HepG2 (cell line): ENCODE measurements around the gene FAM222A. TPM values are rescaled to one million over a fixed set of nuclear protein-coding genes. Genes with fewer than 3 reads are reported as not detected.

Experiments
- ATAC-seq: fragments of 200-7000 bp; cut with Tn5 transposase; 3 replicates; pipeline ENCODE4 v1.9.1; 2020; ENCODE audit warnings: mild to moderate bottlenecking, moderate library complexity
- BruUV-seq: library from RNA; stranded (reverse); fragments of 400-500 nt; replicated peaks from 2 replicates; lab custom pipeline; 2021; lab: Mats Ljungman, UMichigan
- CTCF ChIA-PET: fragments of 300-600 bp; formaldehyde crosslinking; extraction: SDS; loops from one replicate; lab custom pipeline; 2021; ENCODE audit warnings: low total read pairs, inconsistent platforms, low intra/inter-chr PET ratio; lab: Yijun Ruan, JAX
- POLR2A ChIA-PET: fragments of 350-600 bp; sonication (Branson Sonifier 250); formaldehyde crosslinking; loops from one replicate; lab custom pipeline; 2020; ENCODE audit warnings: antibody characterized with exemption, inconsistent platforms; lab: Yijun Ruan, JAX
- DNase-seq: peaks from one replicate; pipeline ENCODE4 v3.0.0-alpha.2; 2015; ENCODE audit warnings: low spot score
- FAIRE-seq: peaks from 3 replicates; lab custom pipeline; 2011; peaks lifted over from hg19 to GRCh38; lab: Jason Lieb, UNC
- H2AFZ ChIP-seq: one replicate; pipeline ENCODE4 v1.6.1; 2011; ENCODE audit warnings: low read length, inconsistent platforms
- H3K27ac ChIP-seq: fragments of 300-600 bp; 3 replicates; pipeline ENCODE4 v1.8.0; 2011; ENCODE audit warnings: mixed run types, mild to moderate bottlenecking, mixed read lengths, low read length, inconsistent platforms; ENCODE audit not compliant: insufficient read depth; ENCODE audit errors: extremely low read length
- H3K27me3 ChIP-seq, 2 experiments: fragments of 200-600 bp in 1 of 2; 2 replicates in 1 of 2; 3 replicates in 1 of 2; pipeline versions ENCODE4 v1.6.0 to v1.8.0; 2011; ENCODE audit warnings: low read length in 2 of 2, mild to moderate bottlenecking in 2 of 2, moderate library complexity in 2 of 2, inconsistent platforms in 1 of 2; ENCODE audit not compliant: insufficient read depth in 2 of 2, control insufficient read depth in 1 of 2
- H3K36me3 ChIP-seq, 2 experiments: fragments of 200-600 bp in 1 of 2; replicated peaks in 1 of 2; 2 replicates in 1 of 2; 3 replicates in 1 of 2; pipeline versions ENCODE4 v1.5.1 to v1.8.0; 2011; ENCODE audit warnings: low read length in 2 of 2, inconsistent platforms in 1 of 2; ENCODE audit not compliant: insufficient read depth in 2 of 2, control insufficient read depth in 1 of 2
- H3K4me1 ChIP-seq: 2 replicates; pipeline ENCODE4 v1.5.1; 2012; ENCODE audit warnings: low read length, inconsistent platforms; ENCODE audit not compliant: insufficient read depth
- H3K4me2 ChIP-seq: 2 replicates; pipeline ENCODE4 v1.6.0; 2011; ENCODE audit warnings: low read depth, low read length, inconsistent platforms
- H3K4me3 ChIP-seq, 3 experiments: fragments of 200-600 bp in 1 of 3; sonication (generic), shearing (Covaris generic) in 1 of 3; replicated peaks in 1 of 3; 2 replicates each; pipeline ENCODE4 v1.5.1; 2011 to 2016; ENCODE audit warnings: low read length in 3 of 3, inconsistent platforms in 2 of 3, low read depth in 2 of 3, mild to moderate bottlenecking in 2 of 3, control low read depth in 1 of 3, mixed read lengths in 1 of 3; ENCODE audit not compliant: insufficient read depth in 1 of 3
- H3K79me2 ChIP-seq: one replicate; pipeline ENCODE4 v1.6.1; 2011; ENCODE audit warnings: low read length, inconsistent platforms; ENCODE audit not compliant: insufficient read depth
- H3K9ac ChIP-seq: 2 replicates; pipeline ENCODE4 v1.6.0; 2011; ENCODE audit warnings: mild to moderate bottlenecking, low read depth, low read length, inconsistent platforms; ENCODE audit not compliant: insufficient read depth
- H3K9me3 ChIP-seq: 2 replicates; pipeline ENCODE4 v1.5.1; 2012; ENCODE audit warnings: mild to moderate bottlenecking, low read length
- H4K20me1 ChIP-seq: 2 replicates; pipeline ENCODE4 v1.6.0; 2011; ENCODE audit warnings: inconsistent platforms, mild to moderate bottlenecking, low read length, moderate library complexity; ENCODE audit not compliant: insufficient read depth
- CENPT ChIP-seq: sonication (generic); formaldehyde crosslinking; IDR thresholded peaks from 2 replicates; pipeline ENCODE4 v1.8.0; 2022; ENCODE audit warnings: low read depth, mild to moderate bottlenecking, moderate library complexity, missing genetic modification reagents
- ETS1 ChIP-seq: sonication (generic); formaldehyde crosslinking; IDR thresholded peaks from 2 replicates; pipeline ENCODE4 v1.4.0; 2020; ENCODE audit warnings: missing genetic modification reagents
- FOXK2 ChIP-seq: fragments of 450-650 bp; IDR thresholded peaks from 2 replicates; pipeline ENCODE4 v1.6.1; 2016
- KAT2B ChIP-seq: fragments of 150-350 bp; IDR thresholded peaks from 2 replicates; pipeline ENCODE4 v1.6.1; 2014; ENCODE audit warnings: low read depth, low read length, borderline replicate concordance
- NR2F6 ChIP-seq, 2 experiments: IDR thresholded peaks; 2 replicates each; pipeline ENCODE4 v1.6.1; 2016; ENCODE audit warnings: antibody characterized with exemption in 1 of 2, mild to moderate bottlenecking in 1 of 2
- SPEN ChIP-seq: sonication (generic); formaldehyde crosslinking; IDR thresholded peaks from 2 replicates; pipeline ENCODE4 v1.5.1; 2020; ENCODE audit warnings: low read depth, mild to moderate bottlenecking, missing genetic modification reagents
- TMF1 ChIP-seq: sonication (generic); formaldehyde crosslinking; IDR thresholded peaks from 2 replicates; pipeline ENCODE4 v1.8.1; 2022; ENCODE audit warnings: low read depth, missing genetic modification reagents
- TRAFD1 ChIP-seq: sonication (generic); formaldehyde crosslinking; IDR thresholded peaks from 2 replicates; pipeline ENCODE4 v1.5.1; 2020; ENCODE audit warnings: missing genetic modification reagents, mild to moderate bottlenecking, borderline replicate concordance
- ZNF12 ChIP-seq: sonication (generic); formaldehyde crosslinking; IDR thresholded peaks from 2 replicates; pipeline ENCODE4 v1.5.0; 2020; ENCODE audit warnings: missing genetic modification reagents
- ZNF3 ChIP-seq: IDR thresholded peaks from 2 replicates; pipeline ENCODE4 v1.7.0; 2017; ENCODE audit warnings: inconsistent platforms
- ZNF362 ChIP-seq: sonication (generic); formaldehyde crosslinking; IDR thresholded peaks from 2 replicates; pipeline ENCODE4 v1.4.0; 2020; ENCODE audit warnings: missing genetic modification reagents, mild to moderate bottlenecking, borderline replicate concordance
- ZNF512 ChIP-seq: sonication (generic); formaldehyde crosslinking; IDR thresholded peaks from 2 replicates; pipeline ENCODE4 v1.4.0; 2020; ENCODE audit warnings: mild to moderate bottlenecking, missing genetic modification reagents
- ZSCAN31 ChIP-seq: sonication (generic); formaldehyde crosslinking; IDR thresholded peaks from 2 replicates; pipeline ENCODE4 v1.5.0; 2020; ENCODE audit warnings: low read depth, mild to moderate bottlenecking, missing genetic modification reagents
- ZUFSP ChIP-seq: sonication (generic); formaldehyde crosslinking; IDR thresholded peaks from 2 replicates; pipeline ENCODE4 v1.9.0; 2021; ENCODE audit warnings: missing genetic modification reagents, mild to moderate bottlenecking, borderline replicate concordance
- WGBS: methylation state at CpG from one replicate; pipeline ENCODE4 v1.1.6; 2017; ENCODE audit warnings: low lambda C conversion rate; 5-methylcytosine and 5-hydroxymethylcytosine counted together
- in situ Hi-C: cut with HindIII; loops from 2 replicates; pipeline ENCODE4 v1.10.0; 2017; ENCODE audit warnings: low pct_unique_long_range_greater_than_20kb; ENCODE audit not compliant: extremely low pct_ligation_motif_present
- intact Hi-C: fragments of 100-400 bp; cut with micrococcal nuclease; formaldehyde crosslinking; loops from one replicate; pipeline ENCODE4 v1.10.0; 2022; ENCODE audit not compliant: unreplicated experiment
- polyA plus RNA-seq, 8 experiments: library from polyadenylated mRNA; depleted of rRNA in 3 of 8; stranded (reverse) in 7 of 8; unstranded in 1 of 8; fragments of >200 nt; fragmentation: Illumina TruSeq in 4 of 8; extraction: Trizol in 4 of 8; gene quantifications; 2 replicates each; pipeline versions ENCODE4 v1.2.1 to v1.2.3, GENCODE V29; 2011 to 2016; ENCODE audit warnings: low read depth in 4 of 8, missing spikeins in 1 of 8, mixed read lengths in 1 of 8; ENCODE audit not compliant: insufficient read depth in 1 of 8
- total RNA-seq, 5 experiments: library from RNA; depleted of rRNA; stranded (reverse); fragments of >200 nt; fragmentation: Illumina TruSeq; extraction: Trizol; gene quantifications; 2 replicates each; pipeline ENCODE4 v1.2.3, GENCODE V29; 2016; ENCODE audit warnings: low read depth in 1 of 5

The FAM222A gene
- total and polyA plus RNA-seq, 2 of the 13 experiments (the other 11 are each of a cell fraction or from before 2014, with no cell fraction given), result 2.7 to 9.6 TPM

GRCh38 chr12:109760031-109760929 lies 46.7 kb downstream of the FAM222A start:
- Histone ChIP-seq H3K79me2 (peaks cover 4% of the 10 kb centered on the region), H3K4me2 (no peak overlapping the region), H3K4me1 (peaks cover 16% of the 10 kb centered on the region), H2AFZ (no peak overlapping the region), H3K4me3 (no peak overlapping the region), H3K27me3 (no peaks in the 10 kb centered on the region), H3K36me3 (peaks cover 1 to 3% of the 10 kb centered on the region in 2 experiments; a peak in 2 of 5 replicates), H3K9ac (no peak overlapping the region), H3K9me3 (peaks cover 10% of the 10 kb centered on the region; the same call in 1 of the 2 replicates), H3K27ac (peak overlapping the region; percentile 19), H4K20me1 (no peaks in the 10 kb centered on the region)
- FAIRE-seq (peak; percentile 21), DNase-seq (peak; percentile 65), ATAC-seq (peak; percentile 51)
- in situ Hi-C loops (no loop called here), intact Hi-C loops (no loop called here)
- ChIA-PET POLR2A (interaction anchor here (0.6 kb wide), 1 partner anchor 31 kb away, joined by 4 read pairs; no protein-coding TSS in a partner anchor), CTCF (no interaction called here)
- BruUV-seq, result no TSS peak
- 84% methylated on average over 16 of the region's 18 CpGs for WGBS
- TF ChIP-seq ZUFSP (CRISPR knock-in tag) (no peak), ZNF3 (CRISPR knock-in tag) (no peak), ZNF12 (CRISPR knock-in tag) (no peak), FOXK2 (no peak), TRAFD1 (CRISPR knock-in tag) (no peak), TMF1 (CRISPR knock-in tag) (no peak), SPEN (CRISPR knock-in tag) (no peak; the same call in 1 of the 2 replicates), ZNF362 (CRISPR knock-in tag) (no peak), ZNF512 (no peak), KAT2B (no peak), NR2F6 (IDR thresholded peaks at IDR 0.05) (peak; percentile 66), NR2F6 (CRISPR knock-in tag; IDR thresholded peaks at IDR 0.05) (peak; percentile 82), ZSCAN31 (no peak), ETS1 (CRISPR knock-in tag) (no peak), CENPT (CRISPR knock-in tag) (no peak)
